Fibroblast of lung (primary cell): ENCODE measurements around the gene C17orf67. TPM values are rescaled to one million over a fixed set of nuclear protein-coding genes. Genes with fewer than 3 reads are reported as not detected.

ENCODE experiments used
- DNase-seq, 2 donors: peaks; one replicate each; pipeline versions ENCODE4 v3.0.0 to v3.0.0-alpha.2; 2010; ENCODE audit warnings: low read depth in 2 of 2
- H2AFZ ChIP-seq: 2 replicates; pipeline ENCODE4 v1.5.1; 2012; ENCODE audit warnings: low read length, control low read depth, inconsistent platforms
- H3K27ac ChIP-seq: 2 replicates; pipeline ENCODE4 v1.5.1; 2011; ENCODE audit warnings: low read length, control low read depth; ENCODE audit not compliant: insufficient read depth
- H3K27me3 ChIP-seq: 2 replicates; pipeline ENCODE4 v1.5.1; 2011; ENCODE audit warnings: mild to moderate bottlenecking, low read length; ENCODE audit not compliant: control insufficient read depth, insufficient read depth
- H3K36me3 ChIP-seq: 2 replicates; pipeline ENCODE4 v1.5.1; 2011; ENCODE audit warnings: low read length; ENCODE audit not compliant: control insufficient read depth, insufficient read depth
- H3K4me1 ChIP-seq: 2 replicates; pipeline ENCODE4 v1.5.1; 2011; ENCODE audit warnings: low read length; ENCODE audit not compliant: control insufficient read depth, insufficient read depth; ENCODE audit errors: extremely low read depth
- H3K4me2 ChIP-seq: 2 replicates; pipeline ENCODE4 v1.5.1; 2011; ENCODE audit warnings: low read length, control low read depth; ENCODE audit not compliant: insufficient read depth; ENCODE audit errors: extremely low read depth
- H3K4me3 ChIP-seq, 4 experiments: fragments of 200-600 bp in 1 of 4; sonication (generic) in 1 of 4; replicated peaks in 1 of 4; 2 replicates each; pipeline ENCODE4 v1.5.1; 2011 to 2016; ENCODE audit warnings: low read length in 4 of 4, low read depth in 3 of 4, mild to moderate bottlenecking in 3 of 4, control low read depth in 2 of 4, inconsistent platforms in 1 of 4, mixed read lengths in 1 of 4; ENCODE audit not compliant: insufficient read depth in 1 of 4; ENCODE audit errors: control extremely low read depth in 1 of 4
- H3K79me2 ChIP-seq: 2 replicates; pipeline ENCODE4 v1.5.1; 2012; ENCODE audit warnings: mild to moderate bottlenecking, low read length, inconsistent platforms; ENCODE audit not compliant: control insufficient read depth, insufficient read depth
- H3K9ac ChIP-seq: 2 replicates; pipeline ENCODE4 v1.5.1; 2011; ENCODE audit warnings: mild to moderate bottlenecking, low read length, control low read depth; ENCODE audit not compliant: insufficient read depth
- H3K9me3 ChIP-seq: 2 replicates; pipeline ENCODE4 v1.5.1; 2012; ENCODE audit warnings: low read depth, low read length; ENCODE audit not compliant: control insufficient read depth, insufficient read depth
- H4K20me1 ChIP-seq: 2 replicates; pipeline ENCODE4 v1.5.1; 2011; ENCODE audit warnings: low read length; ENCODE audit not compliant: control insufficient read depth, insufficient read depth; ENCODE audit errors: extremely low read depth
- CTCF ChIP-seq, 2 donors: IDR thresholded peaks in 1 of 2; conservative IDR thresholded peaks in 1 of 2; 1 replicate in 1 of 2; 2 replicates in 1 of 2; pipeline ENCODE4 v1.5.1; 2011 to 2012; ENCODE audit warnings: low read length in 2 of 2, control low read depth in 1 of 2, inconsistent platforms in 1 of 2, low read depth in 1 of 2, mild to moderate bottlenecking in 1 of 2
- EZH2 ChIP-seq: IDR thresholded peaks from 2 replicates; pipeline ENCODE4 v1.5.1; 2012; ENCODE audit warnings: low read length, control low read depth, mild to moderate bottlenecking; ENCODE audit errors: missing control alignments
- polyA plus RNA-seq, 2 donors: library from polyadenylated mRNA; depleted of rRNA in 1 of 2; stranded (reverse) in 1 of 2; unstranded in 1 of 2; fragments of >200 nt; gene quantifications; 2 replicates each; pipeline ENCODE4 v1.2.1, GENCODE V29; 2011 to 2012; ENCODE audit warnings: missing spikeins in 1 of 2
- total RNA-seq: library from RNA; depleted of rRNA; stranded (reverse); fragments of >200 nt; gene quantifications from 2 replicates; pipeline ENCODE4 v1.2.1, GENCODE V29; 2014

The C17orf67 gene
- total and polyA plus RNA-seq, 2 donors (not counting 1 experiment from before 2014, with no cell fraction given): 0.45 to 1.7 TPM

DNA sequence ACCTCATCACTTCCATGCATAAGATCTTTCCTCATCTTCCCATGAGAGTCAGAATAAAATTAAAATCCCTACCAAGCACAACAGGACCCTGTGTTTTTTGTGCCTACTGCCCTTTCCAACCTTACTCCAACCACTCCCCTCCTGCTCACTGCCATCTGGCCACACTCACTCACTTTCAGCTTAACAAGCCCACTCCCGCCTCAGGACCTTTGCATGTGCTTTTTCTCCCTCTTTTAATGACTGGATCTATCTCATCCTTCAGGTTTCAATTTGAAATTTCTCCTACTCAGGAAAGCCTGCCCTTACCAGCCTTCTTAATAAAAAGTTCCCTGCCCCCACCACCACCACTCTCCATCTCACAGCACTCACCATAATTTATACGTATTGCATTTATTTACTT lies 14.7 kb downstream of the C17orf67 start:
- DNase-seq: no peak
- H3K36me3 ChIP-seq: no peaks in the 10 kb centered on the region
- H3K79me2 ChIP-seq: no peaks in the 10 kb centered on the region

DNA sequence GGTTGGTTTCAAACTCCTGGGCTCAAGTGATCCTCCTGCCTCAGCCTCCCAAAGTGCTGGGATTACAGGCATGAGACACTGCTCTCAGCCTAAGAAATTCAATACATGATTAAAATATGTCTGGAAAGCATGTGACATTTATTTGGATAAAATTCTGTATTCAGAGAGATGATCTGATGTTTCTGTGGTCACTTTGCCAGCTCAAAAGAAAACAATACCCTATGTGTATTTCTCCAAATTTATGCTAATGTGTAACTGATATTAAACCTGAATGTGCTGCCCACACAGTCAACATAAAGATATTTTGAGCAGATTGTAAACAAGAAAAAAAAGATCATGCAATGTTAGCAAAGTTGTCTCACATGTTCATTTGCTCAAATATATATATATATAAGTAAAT lies 16.7 kb downstream of the C17orf67 start:
- no peaks in the 10 kb centered on the region for H3K27me3 ChIP-seq

More for the DNA sequence above, 14.7 kb downstream of the C17orf67 start:
- Histone ChIP-seq H2AFZ (no peak overlapping the region), H3K27me3 (no peaks in the 10 kb centered on the region), H3K9ac (no peak overlapping the region), H3K4me2 (no peak overlapping the region), H3K4me3 (no peak overlapping the region), H3K4me1 (no peaks in the 10 kb centered on the region), H3K9me3 (no peaks in the 10 kb centered on the region), H4K20me1 (no peaks in the 10 kb centered on the region), H3K27ac (no peak overlapping the region)
- TF ChIP-seq CTCF (conservative IDR thresholded peaks at IDR 0.05 in 1 of 2, IDR thresholded peaks at IDR 0.05 in 1 of 2; ENCODE audit: low read depth in 1 of 2, low read length in 2 of 2) (no peak), EZH2 (no peak)

GRCh38 chr17:56815711-56816110 lies 18.0 kb downstream of the C17orf67 start:
- Histone ChIP-seq H3K27me3 (no peaks in the 10 kb centered on the region), H3K4me1 (no peaks in the 10 kb centered on the region), H3K4me2 (no peak overlapping the region), H3K4me3 (no peak overlapping the region), H2AFZ (peak overlapping the region; percentile 13), H3K36me3 (no peaks in the 10 kb centered on the region), H3K9ac (no peak overlapping the region), H4K20me1 (no peaks in the 10 kb centered on the region), H3K27ac (no peak overlapping the region), H3K79me2 (no peaks in the 10 kb centered on the region), H3K9me3 (no peaks in the 10 kb centered on the region)
- peak; percentile 67 to 72 for DNase-seq
- TF ChIP-seq CTCF (conservative IDR thresholded peaks at IDR 0.05 in 1 of 2, IDR thresholded peaks at IDR 0.05 in 1 of 2; ENCODE audit: low read depth in 1 of 2, low read length in 2 of 2): no peak
- no peak for TF ChIP-seq EZH2

More for the DNA sequence above, 16.7 kb downstream of the C17orf67 start:
- Histone ChIP-seq H3K4me2 (no peak overlapping the region), H3K4me1 (no peaks in the 10 kb centered on the region), H3K27ac (no peak overlapping the region), H3K79me2 (no peaks in the 10 kb centered on the region), H3K4me3 (no peak overlapping the region), H3K9ac (no peak overlapping the region), H4K20me1 (no peaks in the 10 kb centered on the region), H3K9me3 (no peaks in the 10 kb centered on the region), H3K36me3 (no peaks in the 10 kb centered on the region), H2AFZ (no peak overlapping the region)
- TF ChIP-seq EZH2 (no peak), CTCF (conservative IDR thresholded peaks at IDR 0.05 in 1 of 2, IDR thresholded peaks at IDR 0.05 in 1 of 2; ENCODE audit: low read depth in 1 of 2, low read length in 2 of 2) (no peak)
- no peak for DNase-seq
